Loucy (cell line): ENCODE results near the gene LHX2.

Experiments used
- EZH2phosphoT487 ChIP-seq: fragments of 200-600 bp; IDR thresholded peaks from 2 replicates; pipeline ENCODE4 v1.6.1; 2018; ENCODE audit warnings: antibody characterized with exemption, mild to moderate bottlenecking, moderate library complexity, borderline replicate concordance
- TF ChIP-seq, protein P1 (sequence below): fragments of 200-600 bp; sonication (generic); conservative IDR thresholded peaks from 2 replicates; pipeline ENCODE4 v1.5.1; 2014; ENCODE audit warnings: mild to moderate bottlenecking, antibody characterized with exemption, low read length

DNA sequence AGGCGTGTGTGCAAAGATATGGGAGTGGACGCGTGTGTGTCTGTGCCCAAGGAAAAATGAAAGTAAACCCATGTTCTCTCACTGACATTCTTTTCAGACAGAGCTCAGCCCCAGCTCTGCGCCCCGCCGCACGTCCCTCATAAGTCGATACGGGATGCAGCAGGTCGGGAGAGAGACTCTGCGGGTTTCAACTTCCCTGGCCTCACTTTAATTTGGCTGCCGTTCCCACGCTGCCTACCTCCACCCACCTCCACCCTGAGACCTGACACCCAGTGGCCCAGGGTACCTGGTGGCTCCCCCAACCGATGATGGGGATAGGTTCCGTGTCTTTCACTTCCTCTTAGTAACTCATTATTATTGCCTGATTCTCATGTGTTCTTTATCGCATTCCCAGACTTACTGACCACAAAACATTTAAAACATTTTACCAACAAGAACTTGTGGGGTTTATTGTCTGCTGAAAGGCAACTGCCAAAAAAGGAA is 19.4 kb downstream of the LHX2 start:
- TF ChIP-seq, protein P1, sequence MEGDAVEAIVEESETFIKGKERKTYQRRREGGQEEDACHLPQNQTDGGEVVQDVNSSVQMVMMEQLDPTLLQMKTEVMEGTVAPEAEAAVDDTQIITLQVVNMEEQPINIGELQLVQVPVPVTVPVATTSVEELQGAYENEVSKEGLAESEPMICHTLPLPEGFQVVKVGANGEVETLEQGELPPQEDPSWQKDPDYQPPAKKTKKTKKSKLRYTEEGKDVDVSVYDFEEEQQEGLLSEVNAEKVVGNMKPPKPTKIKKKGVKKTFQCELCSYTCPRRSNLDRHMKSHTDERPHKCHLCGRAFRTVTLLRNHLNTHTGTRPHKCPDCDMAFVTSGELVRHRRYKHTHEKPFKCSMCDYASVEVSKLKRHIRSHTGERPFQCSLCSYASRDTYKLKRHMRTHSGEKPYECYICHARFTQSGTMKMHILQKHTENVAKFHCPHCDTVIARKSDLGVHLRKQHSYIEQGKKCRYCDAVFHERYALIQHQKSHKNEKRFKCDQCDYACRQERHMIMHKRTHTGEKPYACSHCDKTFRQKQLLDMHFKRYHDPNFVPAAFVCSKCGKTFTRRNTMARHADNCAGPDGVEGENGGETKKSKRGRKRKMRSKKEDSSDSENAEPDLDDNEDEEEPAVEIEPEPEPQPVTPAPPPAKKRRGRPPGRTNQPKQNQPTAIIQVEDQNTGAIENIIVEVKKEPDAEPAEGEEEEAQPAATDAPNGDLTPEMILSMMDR, result no peak
- TF ChIP-seq EZH2phosphoT487, result no peak
